GM12801 (cell line): ENCODE measurements around the gene PALLD.

Source experiments
- CTCF ChIP-seq: IDR thresholded peaks from one replicate; pipeline ENCODE4 v1.5.1; 2011; ENCODE audit warnings: control low read depth; ENCODE audit not compliant: insufficient read length; ENCODE audit errors: extremely low read depth

Gene PALLD

GRCh38 chr4:168831919-168832762, 335.3 kb downstream of the PALLD start:
- TF ChIP-seq CTCF: no peak

GRCh38 chr4:168832763-168833575, 336.1 kb downstream of the PALLD start:
- no peak for TF ChIP-seq CTCF

- TF ChIP-seq CTCF: no peak
These were observed 337.0 kb downstream of the PALLD start for GRCh38 chr4:168833881-168834280.

- TF ChIP-seq CTCF: no peak
These were observed 339.1 kb downstream of the PALLD start for GRCh38 chr4:168835880-168836454.

- no peak for TF ChIP-seq CTCF
These were observed 339.6 kb downstream of the PALLD start for GRCh38 chr4:168836490-168836889.

- TF ChIP-seq CTCF: no peak
These were observed 341.1 kb downstream of the PALLD start for GRCh38 chr4:168837922-168838321.

GRCh38 chr4:168839758-168840391, 343.0 kb downstream of the PALLD start:
- no peak for TF ChIP-seq CTCF
